Renal pelvis (tissue), 4 donors: Measurements from ENCODE around the gene NFIB. TPM values are rescaled to one million over a fixed set of nuclear protein-coding genes. Genes with fewer than 3 reads are reported as not detected.

Experiments
- DNase-seq: peaks from one replicate; pipeline ENCODE4 v3.0.0-alpha.2; 2013
- polyA plus RNA-seq, 3 donors: library from polyadenylated mRNA; unstranded; fragments of 120-200 nt; gene quantifications; one replicate each; pipeline ENCODE4 v1.2.1, GENCODE V29; 2013; ENCODE audit not compliant: insufficient read length in 3 of 3

Gene NFIB
- polyA plus RNA-seq, 3 donors = 18.4 to 20.3 (median 19.8) TPM

DNA sequence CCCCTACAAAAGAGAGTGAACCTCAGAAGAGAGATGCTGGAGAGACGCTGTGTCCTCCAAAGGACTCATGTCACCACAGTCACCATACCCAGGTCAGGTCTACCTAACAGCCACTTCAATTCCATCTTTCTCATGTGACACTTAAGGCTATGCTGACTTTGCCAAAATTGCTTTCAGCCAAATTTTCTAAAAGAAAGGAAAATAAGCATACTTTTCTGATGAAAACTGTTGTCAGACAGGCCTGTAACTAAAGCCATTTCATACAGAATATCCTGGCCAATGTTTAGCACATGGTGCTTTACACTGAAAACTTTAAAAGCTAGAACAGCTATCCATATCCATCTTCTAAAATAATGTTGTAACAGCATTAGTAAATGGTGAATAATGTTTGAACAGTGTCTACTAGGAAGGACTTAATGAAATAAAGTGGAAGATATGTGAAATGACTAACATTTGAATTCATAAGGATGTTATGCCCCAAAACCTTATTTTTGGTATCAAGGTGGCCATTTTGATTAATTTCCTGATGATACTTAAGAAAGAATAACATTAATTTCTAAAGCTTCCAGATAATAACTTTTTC, 97.2 kb downstream of the NFIB start:
- no peak for DNase-seq

DNA sequence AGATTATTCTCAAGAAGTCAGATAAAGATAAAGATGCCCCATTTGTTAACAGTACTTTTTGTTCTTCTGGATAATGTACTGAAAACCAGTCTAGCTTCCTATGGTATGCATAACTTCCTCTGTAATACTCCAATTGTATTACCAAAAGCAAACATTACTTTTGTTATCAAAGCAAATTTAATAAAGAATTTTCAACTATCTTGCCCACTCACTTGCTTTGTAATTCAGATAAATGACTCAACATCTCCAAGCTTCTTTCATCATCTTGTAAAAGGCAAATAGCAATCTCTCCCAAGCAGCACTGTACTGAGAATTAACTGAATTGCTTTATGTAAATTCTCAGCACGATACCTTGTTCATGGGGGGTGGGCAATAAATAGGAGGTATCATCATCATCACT, 98.3 kb downstream of the NFIB start:
- DNase-seq = no peak

DNA sequence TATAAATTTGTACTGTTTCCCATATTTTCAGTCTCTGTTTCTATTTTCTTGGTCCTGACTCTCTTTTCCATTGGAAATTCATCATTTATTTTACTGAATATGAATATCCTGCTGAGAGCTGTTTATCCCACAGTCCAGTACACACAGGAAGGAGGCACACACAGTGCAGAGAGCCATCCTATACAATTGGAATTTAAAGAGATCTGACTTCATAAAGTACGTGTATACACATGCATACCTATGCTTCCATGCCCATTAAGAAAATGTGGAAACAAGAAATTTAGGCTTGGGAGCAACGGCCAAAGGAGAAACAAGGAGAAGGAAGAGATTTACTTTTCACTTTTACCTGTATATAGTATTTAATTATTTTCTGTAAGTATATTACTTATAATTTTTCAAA, 99.2 kb downstream of the NFIB start:
- DNase-seq = no peak

DNA sequence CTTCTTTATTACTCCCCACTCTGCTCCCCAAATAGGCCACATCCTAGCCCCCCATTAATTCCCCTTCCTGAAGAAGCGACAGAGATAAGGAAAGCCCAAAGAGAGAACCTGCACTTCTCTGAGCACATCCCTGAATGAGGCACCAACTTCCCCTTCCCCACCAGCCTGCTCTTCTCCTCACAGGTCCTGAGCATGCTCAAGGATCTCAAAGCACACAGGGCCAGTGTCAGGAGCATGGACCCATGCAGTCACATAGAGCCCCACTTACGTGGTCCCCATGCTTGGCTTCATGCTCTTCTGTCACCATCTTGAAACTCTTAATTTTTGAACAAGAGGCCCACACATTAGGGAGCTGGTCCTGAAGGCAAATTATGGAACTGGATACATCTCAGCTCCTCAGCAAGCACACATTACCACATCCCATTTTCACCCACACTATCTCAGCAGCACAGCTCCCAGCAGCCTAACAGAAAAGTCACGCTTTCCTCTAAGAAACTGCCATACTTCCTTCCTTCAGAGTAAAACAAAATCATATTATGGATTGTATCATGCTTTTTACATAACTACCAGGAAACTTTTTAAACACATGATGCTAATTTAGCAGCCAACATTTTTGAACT, 99.8 kb downstream of the NFIB start:
- DNase-seq = no peak

DNA sequence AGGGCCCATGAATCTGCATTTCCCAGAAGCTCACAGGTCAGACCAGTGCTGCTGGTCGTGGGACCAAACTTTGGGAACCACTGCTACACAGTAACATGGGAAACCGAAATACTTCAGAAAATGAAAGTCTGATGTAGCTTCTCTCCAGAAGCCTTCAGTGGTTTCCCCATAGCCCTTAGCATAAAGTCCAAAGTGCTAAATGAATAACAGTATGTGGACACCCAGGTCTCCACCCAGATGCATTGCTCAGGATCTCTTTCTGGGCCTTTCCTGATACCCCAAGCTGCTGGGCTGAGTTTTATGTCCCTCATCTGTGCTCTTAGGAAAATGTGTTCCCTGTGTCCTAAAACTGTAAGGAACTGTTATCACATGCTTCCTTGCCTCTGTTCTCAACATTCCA, 100.4 kb downstream of the NFIB start:
- no peak for DNase-seq

DNA sequence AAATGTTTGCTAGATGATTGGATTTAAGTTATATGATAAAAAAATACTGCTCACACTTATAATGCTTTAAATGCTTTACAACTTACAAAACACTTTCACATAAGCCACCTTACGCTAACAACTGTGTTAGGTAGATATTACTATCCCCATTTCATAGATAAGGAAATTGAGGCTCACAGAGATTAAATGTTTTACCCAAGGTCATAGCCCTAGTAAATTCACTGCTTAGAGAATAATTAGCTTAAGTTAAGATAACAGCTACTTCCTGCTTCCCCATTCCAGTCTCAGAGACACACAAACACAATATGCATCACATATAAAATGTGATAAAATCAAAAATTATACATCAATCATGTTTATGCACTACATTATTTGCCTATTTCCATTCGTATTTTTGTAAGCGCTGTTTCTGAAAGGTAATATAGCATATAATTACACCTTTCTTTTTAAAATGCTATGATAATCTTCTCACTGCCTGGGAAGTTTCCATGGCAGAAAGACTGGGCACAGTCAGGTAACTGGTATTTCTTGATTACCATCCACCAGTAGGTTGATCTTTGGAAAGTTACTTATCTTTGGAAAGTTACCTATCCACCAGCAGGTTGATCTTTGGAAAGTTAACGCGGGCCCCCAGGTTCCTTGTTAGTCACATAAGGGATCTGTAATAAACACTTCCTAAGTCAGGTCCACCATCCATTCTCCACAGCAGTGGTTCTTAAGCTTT, 101.1 kb downstream of the NFIB start:
- no peak for DNase-seq

DNA sequence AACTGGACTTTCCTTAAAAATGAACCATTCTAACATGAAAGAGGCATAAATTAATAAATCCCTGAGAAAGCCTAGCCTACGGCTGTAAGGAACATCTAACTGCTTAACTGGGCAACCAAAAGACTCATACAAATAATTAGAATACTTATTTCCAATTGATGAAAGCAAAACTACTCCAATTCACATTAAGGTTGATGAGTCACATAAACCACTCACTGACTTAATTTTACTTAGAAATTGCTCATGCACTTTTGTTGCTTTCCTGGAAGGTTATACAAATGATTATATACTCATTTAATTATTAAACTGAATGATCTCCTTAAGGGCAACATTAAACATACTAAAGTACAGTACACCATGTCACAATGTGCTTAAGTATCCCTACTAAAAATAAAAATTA, 101.9 kb downstream of the NFIB start:
- no peak for DNase-seq

DNA sequence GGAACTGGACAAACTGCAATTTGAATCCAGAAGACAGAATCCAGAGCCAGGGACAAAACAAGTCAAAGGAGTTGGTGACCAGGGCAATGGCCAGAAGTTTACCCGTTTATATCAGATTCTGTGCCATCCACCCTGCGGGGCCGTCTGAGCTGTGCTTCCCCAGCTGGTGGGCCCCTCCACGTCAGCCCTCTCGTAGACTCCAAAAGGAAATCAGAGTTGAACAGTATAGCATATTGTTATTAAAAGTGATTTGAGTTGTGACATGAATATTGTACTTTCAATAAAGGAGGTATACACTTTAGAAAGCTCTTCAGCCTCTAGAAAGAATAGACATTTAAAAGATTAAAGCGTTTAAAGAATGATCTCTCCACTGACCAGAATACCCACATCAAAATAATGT, 102.4 kb downstream of the NFIB start:
- DNase-seq = no peak

DNA sequence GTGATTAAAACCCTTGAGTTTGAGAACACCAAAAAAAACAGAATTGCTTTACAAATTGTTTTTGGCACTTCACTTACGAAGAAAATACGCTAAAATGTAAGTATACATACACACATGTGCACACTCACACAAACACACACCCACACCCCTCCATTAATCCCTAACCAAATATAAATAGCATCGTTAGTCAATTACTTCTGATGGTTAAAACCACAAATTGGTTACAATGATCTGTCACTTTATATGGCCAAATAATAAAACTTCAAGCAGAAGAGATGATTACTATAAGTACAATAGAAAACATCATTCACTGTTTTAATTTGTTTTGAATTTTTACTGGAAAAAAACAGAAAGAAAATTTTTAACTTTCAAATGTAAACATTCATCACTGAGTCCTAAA, 103.5 kb downstream of the NFIB start:
- no peak for DNase-seq

DNA sequence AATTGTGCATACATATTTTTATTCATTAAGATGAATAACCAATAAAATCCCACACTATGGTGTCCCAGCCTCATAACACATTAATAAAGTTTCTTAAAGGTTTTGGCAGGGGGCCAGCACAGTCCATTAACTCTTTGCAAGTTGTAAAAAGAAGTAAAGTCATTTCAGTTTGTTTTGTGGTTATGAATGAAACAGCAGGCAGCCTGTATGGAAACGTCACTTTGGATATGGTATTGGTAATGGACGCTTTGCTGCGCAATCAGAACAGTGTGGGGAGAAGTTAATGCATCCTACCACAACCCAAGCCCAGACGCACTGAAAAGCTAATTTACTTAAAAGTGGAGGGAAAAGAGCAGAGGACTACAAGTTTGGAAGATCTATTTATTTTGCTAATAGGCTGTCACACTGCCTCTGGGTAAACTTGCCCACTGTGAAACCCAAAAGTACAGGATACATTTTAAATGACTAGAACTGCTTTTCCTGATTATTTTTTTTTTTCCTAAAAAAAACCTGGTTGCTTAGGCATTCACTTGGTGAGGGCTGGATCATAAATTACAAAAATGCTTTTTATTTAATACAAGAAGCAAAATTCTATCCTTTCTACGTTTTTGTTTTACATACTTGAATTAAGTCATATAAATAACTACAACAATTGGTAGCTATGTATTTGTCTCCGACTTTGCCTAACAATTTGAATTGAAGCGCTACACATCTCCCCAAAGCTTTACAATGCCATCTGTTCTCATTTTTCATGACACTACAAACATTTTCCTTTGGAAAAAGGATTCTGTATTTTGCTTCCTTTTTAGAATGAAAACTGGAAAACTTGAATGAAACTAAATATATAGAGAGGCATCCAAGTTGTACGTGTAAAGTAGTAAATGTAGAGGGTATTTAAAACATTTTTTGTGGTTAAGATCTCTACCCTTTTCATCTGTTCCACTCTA, 104.3 kb downstream of the NFIB start:
- DNase-seq = no peak

DNA sequence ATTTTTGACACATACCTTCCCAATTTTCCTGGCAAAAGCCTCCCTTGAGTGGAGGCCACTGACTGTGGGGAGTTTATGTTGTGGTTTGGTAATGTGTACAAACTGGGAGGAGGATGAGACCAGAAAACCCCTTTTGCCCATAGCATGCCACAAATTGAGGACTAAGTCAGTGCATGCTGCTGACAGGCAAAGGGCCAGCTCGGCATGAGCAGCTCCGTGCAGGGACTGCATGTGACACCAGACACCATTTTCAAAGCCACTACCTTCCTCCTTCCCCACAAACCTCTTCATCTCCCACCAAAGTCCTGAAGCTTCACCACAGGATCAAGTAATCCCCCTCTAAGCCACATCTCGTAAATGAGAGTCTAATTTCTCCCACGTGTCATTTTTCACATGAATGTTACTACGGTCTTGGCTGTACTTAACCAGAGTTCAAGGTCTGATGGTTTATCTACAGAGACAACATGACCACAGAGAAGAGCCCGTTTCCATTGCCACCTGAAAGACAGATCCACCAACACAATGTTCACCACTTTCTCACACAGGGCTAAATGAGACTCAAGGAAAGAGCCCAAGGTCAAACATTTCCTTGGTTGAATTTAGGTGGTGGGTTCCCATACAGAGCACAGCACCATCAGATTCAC, 106.5 kb downstream of the NFIB start:
- no peak for DNase-seq

DNA sequence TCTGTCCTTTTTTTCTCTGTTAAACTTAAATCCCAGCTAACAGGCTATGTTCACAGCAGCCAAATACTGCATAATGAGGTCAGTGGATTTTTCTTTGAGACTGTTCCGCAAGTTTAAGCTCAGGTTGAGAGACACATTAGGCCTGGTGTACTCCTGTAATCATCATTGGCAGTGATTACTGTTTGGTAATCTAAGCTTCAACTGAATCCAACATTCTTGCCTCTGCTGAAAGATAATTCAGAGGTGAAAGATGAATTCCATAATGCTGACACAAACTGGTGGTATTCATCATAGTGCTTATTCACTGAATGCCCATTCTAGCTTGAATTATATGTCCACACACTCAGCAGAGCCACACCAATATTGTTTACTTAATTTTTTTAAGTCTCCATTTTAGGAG, 108.5 kb downstream of the NFIB start:
- no peak for DNase-seq

DNA sequence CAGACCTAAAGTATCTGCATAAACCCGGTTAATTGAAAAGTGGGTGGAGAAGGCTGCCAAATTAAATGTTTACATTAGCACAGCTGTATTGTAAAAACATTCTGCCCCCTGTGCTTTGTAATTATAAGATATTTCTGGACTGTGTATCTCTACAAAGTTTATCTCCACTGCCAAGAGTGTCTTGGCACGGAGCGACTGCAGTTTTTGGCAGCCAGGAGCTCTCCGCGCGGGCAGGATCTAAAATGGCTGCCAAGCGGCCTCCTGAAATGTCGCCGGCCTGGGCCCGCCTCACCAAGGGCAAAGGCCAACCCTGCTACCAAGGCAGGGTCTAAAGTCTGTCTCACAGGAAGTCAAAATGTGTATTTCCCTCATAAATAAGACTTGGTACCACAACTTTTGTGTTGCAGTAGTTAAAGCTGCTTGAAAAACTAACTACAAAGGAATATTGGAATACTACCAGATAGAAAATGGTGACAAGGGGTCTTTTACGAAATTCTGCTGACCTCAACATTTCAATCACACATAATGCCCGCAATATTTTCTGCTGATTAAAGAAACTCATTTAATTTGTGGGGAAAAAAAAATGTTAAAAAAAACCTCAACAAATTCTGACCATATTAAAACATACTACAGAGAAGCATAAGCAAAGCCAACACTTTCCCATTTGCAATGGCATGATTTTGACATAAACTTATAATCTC, 110.4 kb downstream of the NFIB start:
- DNase-seq = no peak

DNA sequence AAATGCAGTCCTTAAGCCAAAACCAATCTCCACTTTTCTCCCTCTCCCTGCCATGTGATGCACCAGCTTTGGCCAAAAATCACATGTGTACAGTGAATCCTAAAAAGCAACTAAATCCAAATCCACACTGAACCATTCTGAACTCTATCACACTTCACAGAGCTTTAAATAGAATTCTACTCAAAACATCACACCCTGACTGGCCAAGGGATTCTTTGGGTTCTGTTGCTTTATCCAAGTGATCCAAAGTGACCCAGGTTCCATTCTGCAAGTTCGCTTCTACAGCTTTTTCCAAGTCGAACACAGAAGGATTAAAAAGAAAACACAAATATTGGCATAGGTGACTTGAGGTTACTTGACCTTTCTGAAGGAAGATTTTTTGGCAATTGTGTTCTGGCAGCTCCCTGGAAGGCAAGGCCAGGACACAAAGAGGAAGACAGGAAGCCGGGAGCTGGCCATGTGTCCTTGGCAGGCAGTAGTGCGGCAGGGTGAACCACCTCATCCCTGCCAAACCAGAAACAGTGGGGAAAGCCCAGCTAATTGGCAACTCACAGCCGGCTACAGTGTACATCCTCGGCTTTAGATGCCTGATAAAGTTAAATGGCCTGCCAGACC, 115.0 kb downstream of the NFIB start:
- no peak for DNase-seq

DNA sequence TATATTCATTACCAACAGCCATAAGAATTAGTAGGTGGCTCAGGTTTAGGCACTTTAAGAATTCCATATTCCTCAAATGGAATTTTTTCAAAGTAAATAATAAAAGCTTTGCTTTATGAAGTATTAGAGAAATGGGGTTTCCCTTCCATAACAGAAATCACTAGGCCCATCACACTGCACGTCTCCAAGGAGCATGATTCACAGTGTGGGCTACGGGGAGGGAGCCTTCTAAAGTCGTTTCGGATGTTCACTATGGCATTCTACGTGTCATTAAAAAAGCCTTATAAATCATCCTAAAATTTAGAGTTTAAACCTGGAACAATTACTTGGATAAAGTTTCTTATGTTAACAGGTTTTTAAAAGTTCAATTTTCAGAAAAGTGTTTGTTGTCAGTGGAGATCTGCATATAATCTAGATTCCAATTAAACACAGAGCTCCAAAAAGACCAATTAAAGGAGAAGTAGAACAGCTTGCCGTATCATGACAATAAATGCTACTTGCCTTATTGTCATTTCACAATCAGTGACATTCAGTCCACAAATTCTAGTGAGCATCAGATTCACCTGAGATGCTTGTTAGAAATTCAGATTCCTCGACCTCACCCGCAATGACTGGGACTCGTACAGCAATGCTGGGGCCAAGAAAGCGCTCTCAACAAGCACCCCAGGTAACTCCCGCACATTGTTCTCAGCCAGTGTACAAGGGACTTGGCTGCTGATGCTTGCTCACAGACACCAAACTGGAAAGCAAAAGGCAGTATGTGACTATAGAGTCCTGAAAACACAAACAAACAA, 115.7 kb downstream of the NFIB start:
- DNase-seq = no peak

DNA sequence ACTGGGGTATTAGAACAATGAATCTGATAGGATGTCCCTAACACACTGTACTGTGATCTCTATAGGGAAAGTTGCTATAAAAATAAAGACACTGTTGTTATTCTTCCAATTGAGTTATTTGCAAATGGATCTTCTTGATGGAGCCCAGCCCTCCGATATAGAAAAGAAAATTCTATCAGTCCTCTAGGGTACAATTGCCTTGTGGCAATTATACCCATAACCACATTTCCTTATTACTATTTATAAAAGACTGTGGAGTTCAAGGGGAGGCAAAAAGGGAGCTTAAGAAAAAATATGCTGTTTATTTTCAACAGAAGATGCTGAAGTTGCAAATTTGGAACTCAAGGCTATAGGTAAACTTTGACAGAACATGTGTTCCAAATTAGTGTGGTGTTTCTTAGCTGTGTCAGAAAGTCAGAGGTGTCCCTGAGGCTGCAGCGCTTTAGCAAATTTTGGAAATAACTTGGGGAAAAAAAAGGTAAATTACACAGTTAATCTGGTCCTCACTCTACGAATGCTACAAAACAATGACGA, 116.5 kb downstream of the NFIB start:
- DNase-seq = no peak

DNA sequence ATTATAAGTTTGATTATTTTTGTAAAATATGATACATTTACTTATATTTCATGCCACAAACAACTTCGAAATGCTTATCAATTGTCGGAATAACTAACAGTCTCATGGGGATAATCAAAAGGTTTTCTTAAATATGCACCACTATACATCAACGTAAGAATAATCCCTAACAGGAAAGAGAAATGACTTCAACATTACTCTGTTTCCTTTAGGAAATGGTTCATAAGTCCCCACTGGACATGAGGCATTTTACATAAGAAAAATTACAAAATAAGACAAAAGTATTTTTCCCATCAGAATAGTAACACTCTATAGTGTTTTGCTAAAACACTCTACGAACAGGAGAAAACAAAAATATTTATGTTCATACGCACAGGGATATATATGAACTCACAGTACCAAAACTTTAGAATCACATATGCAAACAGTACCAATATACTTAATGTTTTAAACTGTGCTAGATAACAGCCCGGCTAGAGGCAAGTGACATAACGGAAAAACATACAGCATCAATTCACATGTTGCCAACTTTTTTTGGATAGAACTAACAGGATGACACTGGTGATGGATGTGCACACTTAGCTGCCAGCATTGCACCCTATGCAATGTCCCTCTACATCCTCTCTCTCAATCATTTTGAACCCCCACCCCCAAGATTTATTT, 120.5 kb downstream of the NFIB start:
- no peak for DNase-seq

DNA sequence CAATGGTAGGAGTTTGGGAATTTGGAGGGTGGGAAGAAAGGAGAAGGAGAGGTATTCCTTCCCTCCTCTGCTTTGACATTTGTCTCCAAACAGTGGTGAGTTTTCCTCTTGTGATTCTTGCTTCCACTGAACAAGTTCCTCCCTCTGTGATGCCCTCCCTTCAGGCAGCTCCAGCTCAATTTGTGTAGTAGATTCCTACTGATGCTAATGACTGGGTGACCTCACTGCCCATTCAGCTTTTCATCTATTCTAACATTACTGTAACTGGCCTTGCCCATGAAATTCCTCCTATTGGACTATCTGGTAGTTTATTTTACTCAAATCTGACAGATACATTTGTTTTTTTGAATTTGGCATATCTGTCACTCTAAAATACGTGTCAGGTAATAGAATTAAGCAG, 121.4 kb downstream of the NFIB start:
- DNase-seq = no peak

DNA sequence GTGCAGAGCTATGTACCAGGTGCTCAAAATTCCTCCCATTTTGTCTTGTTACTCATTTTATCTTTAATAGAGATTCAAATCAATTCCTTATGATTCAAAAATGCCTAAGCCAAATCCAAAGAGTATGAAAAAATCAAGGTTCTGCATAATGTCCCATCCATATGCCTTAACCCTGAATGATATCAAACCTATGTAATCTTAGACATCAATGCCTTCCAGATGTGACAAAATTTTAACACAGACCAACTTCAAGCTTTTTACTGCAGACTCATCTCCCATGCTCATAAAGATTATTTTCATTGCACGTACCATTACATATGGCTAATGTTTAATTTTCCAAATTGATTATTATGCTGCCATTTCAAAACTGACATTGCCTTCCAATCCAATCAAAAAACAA, 122.4 kb downstream of the NFIB start:
- DNase-seq = no peak
